Activated T-cell treated with anti-CD3 and anti-CD28 coated beads, Interleukin-2, amount 50 U/mL, for 48 hours (primary cell): ENCODE measurements around the gene SPRR2G.
"Not testable (repeated sequence)": the region's sequence is repeated elsewhere in the genome, so short reads cannot be mapped to it uniquely, and the experiment has no call there.

Experiments
- DNase-seq, 2 experiments: peaks; one replicate each; pipeline ENCODE4 v3.0.0-alpha.2; 2020

SPRR2G gene

GRCh38 chr1:153150846-153151245, at the start of gene SPRR2G:
Gene SPRR2G (minus strand): TSS chr1:153150890. CDS start chr1:153150110, 780 bp downstream.
- DNase-seq, result no peak

- DNase-seq, result no peak
Observed at GRCh38 chr1:153195216-153195615, 44.5 kb upstream of the SPRR2G start.

- DNase-seq, result no peak
Observed at GRCh38 chr1:153194331-153195050, 43.8 kb upstream of the SPRR2G start.

GRCh38 chr1:153192697-153193096, 42.0 kb upstream of the SPRR2G start:
- DNase-seq, result no peak

GRCh38 chr1:153190373-153190772, 39.7 kb upstream of the SPRR2G start:
- no peak for DNase-seq

- DNase-seq, result not testable (repeated sequence)
Observed at GRCh38 chr1:153188301-153188700, 37.6 kb upstream of the SPRR2G start.

- DNase-seq, result no peak
Observed at GRCh38 chr1:153180556-153180955, 29.9 kb upstream of the SPRR2G start.

- no peak for DNase-seq
Observed at GRCh38 chr1:153178922-153179321, 28.2 kb upstream of the SPRR2G start.

- DNase-seq, result no peak
Observed at GRCh38 chr1:153174624-153175023, 23.9 kb upstream of the SPRR2G start.

GRCh38 chr1:153168686-153169085, 18.0 kb upstream of the SPRR2G start:
- no peak for DNase-seq

GRCh38 chr1:153155541-153155940, 4.9 kb upstream of the SPRR2G start:
- DNase-seq, result no peak

GRCh38 chr1:153152481-153152880, 1.8 kb upstream of the SPRR2G start:
- DNase-seq, result no peak

GRCh38 chr1:153141377-153141776, 9.3 kb downstream of the SPRR2G start:
- no peak for DNase-seq

GRCh38 chr1:153140484-153140883, 10.2 kb downstream of the SPRR2G start:
- DNase-seq, result no peak

- DNase-seq, result no peak
Observed at GRCh38 chr1:153133743-153134142, 16.9 kb downstream of the SPRR2G start.

- DNase-seq, result no peak
Observed at GRCh38 chr1:153133267-153133666, 17.4 kb downstream of the SPRR2G start.

- DNase-seq, result not testable (repeated sequence)
Observed at GRCh38 chr1:153128688-153129087, 22.0 kb downstream of the SPRR2G start.

- no peak for DNase-seq
Observed at GRCh38 chr1:153127296-153127695, 23.4 kb downstream of the SPRR2G start.

GRCh38 chr1:153125536-153125935, 25.2 kb downstream of the SPRR2G start:
- DNase-seq, result no peak

GRCh38 chr1:153123793-153124192, 26.9 kb downstream of the SPRR2G start:
- not testable (repeated sequence) for DNase-seq

GRCh38 chr1:153122831-153123421, 27.8 kb downstream of the SPRR2G start:
- no peak for DNase-seq

GRCh38 chr1:153120945-153121344, 29.7 kb downstream of the SPRR2G start:
- no peak for DNase-seq

GRCh38 chr1:153119491-153119971, 31.2 kb downstream of the SPRR2G start:
- DNase-seq, result no peak

GRCh38 chr1:153115264-153115663, 35.4 kb downstream of the SPRR2G start:
- DNase-seq, result not testable (repeated sequence)

GRCh38 chr1:153113416-153113815, 37.3 kb downstream of the SPRR2G start, which contains the start of gene SPRR2F:
Gene SPRR2F (minus strand): TSS chr1:153113516. CDS start chr1:153112733, 783 bp downstream.
- no peak for DNase-seq
